T-helper 1 cell treated with Interleukin-12 subunit alpha and Interleukin-12 subunit beta and Interleukin-4 antibody, amounts not matched to agents 30 ng/mL and 1 ng/mL, for 36 hours (primary cell): ENCODE results near the gene PAQR4. TPM values are rescaled to one million over a fixed set of nuclear protein-coding genes. Genes with fewer than 3 reads are reported as not detected.

Experiments
- intact Hi-C: fragments of 100-400 bp; cut with micrococcal nuclease; formaldehyde crosslinking; loops from one replicate; pipeline ENCODE4 v1.15.1; 2024
- total RNA-seq: library from RNA; stranded (reverse); gene quantifications from 2 replicates; pipeline ENCODE4 v1.2.3, GENCODE V29; 2022

The PAQR4 gene
- total RNA-seq, 1 donor from 2014 or later: 31.9 TPM

- intact Hi-C loops: loop anchor here (1.0 to 5.0 kb wide), 9 partner anchors 8 to 973 kb away; partner anchors contain the start of genes FLYWCH1, NTHL1, PAQR4 and TSC2
Observed at GRCh38 chr16:3020247-3020603, 51.1 kb downstream of the PAQR4 start, which contains the start of gene TNFRSF12A. Gene TNFRSF12A (plus strand): TSS chr16:3020368. CDS start chr16:3020398, 30 bp downstream.

- intact Hi-C loops: loop anchor here (1.0 to 5.0 kb wide), 9 partner anchors 7 to 974 kb away; partner anchors contain the start of genes FLYWCH1, NTHL1, PAQR4 and TSC2
Observed at GRCh38 chr16:3020604-3021448, 51.7 kb downstream of the PAQR4 start.

- intact Hi-C loops: loop anchor here (2.0 to 5.0 kb wide), 5 partner anchors 36 to 974 kb away; partner anchors contain the start of genes FLYWCH1, NTHL1 and TSC2
Observed at GRCh38 chr16:3021449-3022207, 52.5 kb downstream of the PAQR4 start.

DNA sequence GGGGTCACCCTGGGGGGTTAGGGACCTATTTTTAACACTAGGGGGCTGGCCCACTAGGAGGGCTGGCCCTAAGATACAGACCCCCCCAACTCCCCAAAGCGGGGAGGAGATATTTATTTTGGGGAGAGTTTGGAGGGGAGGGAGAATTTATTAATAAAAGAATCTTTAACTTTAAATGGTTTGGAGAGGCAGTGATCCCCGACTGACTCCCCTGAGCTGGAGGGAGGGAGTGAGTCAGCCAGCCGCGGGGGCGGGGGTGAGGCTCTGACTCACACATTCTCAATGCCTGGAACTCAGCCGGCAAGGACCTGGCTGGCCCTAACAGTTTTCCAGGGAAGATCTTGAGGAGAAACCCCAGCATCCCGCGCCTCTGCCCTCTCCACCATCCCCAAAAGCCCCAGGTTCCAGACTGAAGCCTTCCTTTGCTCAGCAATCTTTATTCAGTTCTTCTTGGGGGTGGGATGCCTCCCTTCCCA is 53.1 kb downstream of the PAQR4 start:
- intact Hi-C loops: loop anchor here (5.0 kb wide), 4 partner anchors 35 to 975 kb away; partner anchors contain the start of genes FLYWCH1, NTHL1 and TSC2

GRCh38 chr16:3022684-3023414 is 53.7 kb downstream of the PAQR4 start:
- intact Hi-C loops: loop anchor here (5.0 kb wide), 4 partner anchors 34 to 976 kb away; partner anchors contain the start of genes FLYWCH1, NTHL1 and TSC2

Other genes starting within 250 kb of the PAQR4 start
- gene PRSS27, start 249.1 kb upstream of the PAQR4 start, total RNA-seq: 0.88 and 1.4 TPM in 2 replicates
- 547 and 552 TPM in 2 replicates for gene SRRM2, start 216.7 kb upstream of the PAQR4 start, total RNA-seq
- 263 and 264 TPM in 2 replicates for gene ELOB, start 192.1 kb upstream of the PAQR4 start, total RNA-seq
- gene PRSS33, start 181.8 kb upstream of the PAQR4 start, total RNA-seq: not detected in 2 replicates
- gene PRSS41, start 170.9 kb upstream of the PAQR4 start, total RNA-seq: not detected in 2 replicates
- 5.0 and 6.5 TPM in 2 replicates for gene PRSS21, start 152.1 kb upstream of the PAQR4 start, total RNA-seq
- gene ZG16B, start 139.0 kb upstream of the PAQR4 start, total RNA-seq: 23.2 and 24.3 TPM in 2 replicates
- gene PRSS22, start 111.2 kb upstream of the PAQR4 start, total RNA-seq: not detected in 2 replicates
- 21.1 and 24.2 TPM in 2 replicates for gene FLYWCH2, start 86.1 kb upstream of the PAQR4 start, total RNA-seq
- gene FLYWCH1, start 57.4 kb upstream of the PAQR4 start, total RNA-seq: 74.3 and 83.1 TPM in 2 replicates
- gene KREMEN2, start 5.1 kb upstream of the PAQR4 start, total RNA-seq: not detected in 2 replicates
- 91.5 and 92.0 TPM in 2 replicates for gene PKMYT1, start 11.1 kb downstream of the PAQR4 start, total RNA-seq
- 0.10 TPM in 1 of 2 replicates, not detected in the other for gene CLDN9, start 43.6 kb downstream of the PAQR4 start, total RNA-seq
- gene CLDN6, start 48.8 kb downstream of the PAQR4 start, total RNA-seq: not detected in 2 replicates
- gene TNFRSF12A, start 51.0 kb downstream of the PAQR4 start, total RNA-seq: 4.2 and 5.1 TPM in 2 replicates
- 27.9 and 28.1 TPM in 2 replicates for gene HCFC1R1, start 54.6 kb downstream of the PAQR4 start, total RNA-seq
- gene THOC6, start 54.7 kb downstream of the PAQR4 start, total RNA-seq: 45.2 and 46.6 TPM in 2 replicates
- gene BICDL2, start 67.6 kb downstream of the PAQR4 start, total RNA-seq: 0.51 and 0.61 TPM in 2 replicates
- 93.6 and 93.9 TPM in 2 replicates for gene MMP25, start 77.2 kb downstream of the PAQR4 start, total RNA-seq
- gene IL32, start 96.3 kb downstream of the PAQR4 start, total RNA-seq: 4,509 and 4,510 TPM in 2 replicates
- 0.12 and 0.24 TPM in 2 replicates for gene ZSCAN10, start 129.9 kb downstream of the PAQR4 start, total RNA-seq
- 0.15 TPM in 1 of 2 replicates, not detected in the other for gene ZNF205, start 143.2 kb downstream of the PAQR4 start, total RNA-seq
- 11.3 and 13.3 TPM in 2 replicates for gene ZNF213, start 165.7 kb downstream of the PAQR4 start, total RNA-seq
- gene OR1F1, start 218.9 kb downstream of the PAQR4 start, total RNA-seq: not detected in 2 replicates